ENCODE data around the gene TSSK6.
A peak's percentile ranks its signal among the peaks of the same experiment; 100 is the strongest.

DNA sequence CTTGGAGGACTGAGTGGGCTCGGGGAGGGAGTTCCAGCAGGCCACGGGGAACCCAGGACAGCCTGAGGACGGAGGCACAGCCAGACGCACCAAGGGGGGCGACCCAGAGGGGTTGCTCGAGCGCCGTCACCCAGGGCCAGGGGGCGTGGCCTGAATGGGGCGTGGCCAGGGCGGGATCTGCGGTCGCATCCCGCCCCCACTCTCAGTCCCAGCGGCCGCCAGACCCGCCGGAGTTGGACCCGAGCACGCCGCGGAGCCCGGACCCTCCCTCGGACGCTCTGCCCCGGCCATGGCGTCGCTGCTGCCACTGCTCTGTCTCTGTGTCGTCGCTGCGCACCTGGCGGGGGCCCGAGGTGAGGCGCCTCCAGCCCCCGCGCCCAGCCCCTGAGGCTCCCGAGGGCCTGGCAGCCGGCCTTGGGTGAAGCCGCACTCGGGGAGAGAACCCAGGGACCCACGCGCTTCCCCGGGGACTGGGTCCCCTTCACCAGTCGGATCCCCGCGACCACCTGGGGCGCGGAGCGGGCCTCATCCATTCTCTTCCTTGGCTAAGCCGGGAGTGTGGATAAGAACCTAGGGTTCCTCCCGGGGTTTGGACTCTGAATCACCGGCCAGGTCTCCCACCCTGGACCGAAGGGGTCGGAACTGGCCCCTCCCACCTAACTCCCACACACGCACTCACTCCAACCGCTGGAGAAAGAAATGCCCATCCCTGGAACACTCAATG lies 22.9 kb upstream of the TSSK6 start, which contains the start of gene CILP2:
- TF ChIP-seq, protein P1, sequence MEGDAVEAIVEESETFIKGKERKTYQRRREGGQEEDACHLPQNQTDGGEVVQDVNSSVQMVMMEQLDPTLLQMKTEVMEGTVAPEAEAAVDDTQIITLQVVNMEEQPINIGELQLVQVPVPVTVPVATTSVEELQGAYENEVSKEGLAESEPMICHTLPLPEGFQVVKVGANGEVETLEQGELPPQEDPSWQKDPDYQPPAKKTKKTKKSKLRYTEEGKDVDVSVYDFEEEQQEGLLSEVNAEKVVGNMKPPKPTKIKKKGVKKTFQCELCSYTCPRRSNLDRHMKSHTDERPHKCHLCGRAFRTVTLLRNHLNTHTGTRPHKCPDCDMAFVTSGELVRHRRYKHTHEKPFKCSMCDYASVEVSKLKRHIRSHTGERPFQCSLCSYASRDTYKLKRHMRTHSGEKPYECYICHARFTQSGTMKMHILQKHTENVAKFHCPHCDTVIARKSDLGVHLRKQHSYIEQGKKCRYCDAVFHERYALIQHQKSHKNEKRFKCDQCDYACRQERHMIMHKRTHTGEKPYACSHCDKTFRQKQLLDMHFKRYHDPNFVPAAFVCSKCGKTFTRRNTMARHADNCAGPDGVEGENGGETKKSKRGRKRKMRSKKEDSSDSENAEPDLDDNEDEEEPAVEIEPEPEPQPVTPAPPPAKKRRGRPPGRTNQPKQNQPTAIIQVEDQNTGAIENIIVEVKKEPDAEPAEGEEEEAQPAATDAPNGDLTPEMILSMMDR (IDR thresholded peaks at IDR 0.05): no peak
- TF ChIP-seq EZH2phosphoT487 (IDR thresholded peaks at IDR 0.05) (peak; percentile 24), EZH2 (IDR thresholded peaks at IDR 0.05) (peak; percentile 50)
